Lung (tissue), 12 donors: Measurements from ENCODE around the gene AP1AR. TPM values are rescaled to one million over a fixed set of nuclear protein-coding genes. Genes with fewer than 3 reads are reported as not detected.

Source experiments
- ATAC-seq: fragments of 200-7000 bp; cut with Tn5 transposase; one replicate; pipeline ENCODE4 v1.9.1; 2020; ENCODE audit warnings: moderate number of reproducible peaks; ENCODE audit not compliant: insufficient read depth, low FRiP score
- DNase-seq, 3 donors: peaks; one replicate each; pipeline ENCODE4 v3.0.0-alpha.2; 2013 to 2017
- H3K27ac ChIP-seq, 2 donors: one replicate each; pipeline ENCODE4 v1.5.1; 2013; ENCODE audit warnings: mild to moderate bottlenecking in 2 of 2, moderate library complexity in 2 of 2, control low read depth in 1 of 2, inconsistent platforms in 1 of 2, low read depth in 1 of 2, low read length in 1 of 2
- H3K27me3 ChIP-seq, 3 donors: one replicate each; pipeline ENCODE4 v1.5.1; 2013; ENCODE audit warnings: low read length in 2 of 3; ENCODE audit not compliant: control insufficient read depth in 3 of 3, insufficient read depth in 3 of 3
- H3K36me3 ChIP-seq, 4 donors: one replicate each; pipeline ENCODE4 v1.5.1; 2013; ENCODE audit warnings: low read length in 4 of 4, mild to moderate bottlenecking in 1 of 4, moderate library complexity in 1 of 4; ENCODE audit not compliant: control insufficient read depth in 4 of 4, insufficient read depth in 4 of 4
- H3K4me1 ChIP-seq, 5 donors: one replicate each; pipeline ENCODE4 v1.5.1; 2013; ENCODE audit warnings: low read length in 5 of 5, mild to moderate bottlenecking in 2 of 5, moderate library complexity in 1 of 5; ENCODE audit not compliant: control insufficient read depth in 5 of 5, insufficient read depth in 5 of 5
- H3K4me3 ChIP-seq: one replicate; pipeline ENCODE4 v1.5.1; 2013; ENCODE audit warnings: mild to moderate bottlenecking, control low read depth, moderate library complexity
- H3K9ac ChIP-seq, 2 donors: one replicate each; pipeline ENCODE4 v1.5.1; 2013; ENCODE audit warnings: low read length in 2 of 2, control low read depth in 1 of 2; ENCODE audit not compliant: insufficient read depth in 1 of 2
- H3K9me3 ChIP-seq, 4 donors: one replicate each; pipeline ENCODE4 v1.5.1; 2013; ENCODE audit warnings: low read length in 3 of 4, mild to moderate bottlenecking in 1 of 4, moderate library complexity in 1 of 4; ENCODE audit not compliant: control insufficient read depth in 4 of 4, insufficient read depth in 3 of 4
- CTCF ChIP-seq: IDR thresholded peaks from 2 replicates; pipeline ENCODE4 v1.5.1; 2012; ENCODE audit warnings: mild to moderate bottlenecking; ENCODE audit errors: control extremely low read depth, extremely low read depth
- WGBS, 2 donors: extraction: QIAGEN DNeasy Blood & Tissue Kit; methylation state at CpG; one replicate each; pipeline ENCODE4 v1.1.7; 2013; 5-methylcytosine and 5-hydroxymethylcytosine counted together
- polyA plus RNA-seq, 2 donors: library from polyadenylated mRNA; stranded (reverse); fragments of 200-250 nt; gene quantifications; one replicate each; pipeline ENCODE4 v1.2.1, GENCODE V29; 2013
- total RNA-seq, 2 donors: library from RNA; depleted of rRNA in 1 of 2; stranded (reverse); fragments of >200 nt in 1 of 2; gene quantifications; one replicate each; pipeline ENCODE4 v1.2.1, GENCODE V29; 2014 to 2021
- donor health status: control.
- donor health status: control.
- donor health status: Bipolar disorder and iron deficiency.
- donor health status: healthy.
- donor health status: DM: yes; HTN: yes; CAD: no.

The AP1AR gene
- total and polyA plus RNA-seq, 4 donors: 12.8 to 25.7 (median 19.2) TPM

- Histone ChIP-seq H3K4me1 (peaks cover 0 to 5% (median 2%) of the 10 kb centered on the region in 5 donors), H3K9ac (no peak overlapping the region), H3K27ac (peak overlapping the region in 1 of 2 donors; percentile 40), H3K27me3 (no peaks in the 10 kb centered on the region), H3K9me3 (no peaks in the 10 kb centered on the region), H3K36me3 (no peaks in the 10 kb centered on the region), H3K4me3 (no peak overlapping the region)
- 67 to 82% methylated on average over 5 of the region's 5 CpGs for WGBS, 2 donors
- no peak for TF ChIP-seq CTCF
- DNase-seq: no peak
- ATAC-seq: no peak
These were observed 86.9 kb downstream of the AP1AR start for GRCh38 chr4:112318239-112319142.

Other genes with a start within 250 kb of the AP1AR start
- gene FAM241A, start 86.3 kb upstream of the AP1AR start, total RNA-seq: 1 to 10 TPM; 2.8 to 3.0 TPM
- gene FAM241A, start 86.3 kb upstream of the AP1AR start, polyA plus RNA-seq: 1 to 10 TPM; 2.7 to 4.2 TPM
- gene TIFA, start 54.1 kb downstream of the AP1AR start, total RNA-seq: 10 to 100 TPM in 1 of 2 donors, 1 to 10 TPM in 1; 9.0 to 17.6 TPM
- gene TIFA, start 54.1 kb downstream of the AP1AR start, polyA plus RNA-seq: 10 to 100 TPM in 1 of 2 donors, 1 to 10 TPM in 1; 5.8 to 23.8 TPM
- gene ALPK1, start 65.6 kb downstream of the AP1AR start, total RNA-seq: 10 to 100 TPM; 26.3 to 57.2 TPM
- 10 to 100 TPM in 1 of 2 donors, 1 to 10 TPM in 1; 8.9 to 20.6 TPM for gene ALPK1, start 65.6 kb downstream of the AP1AR start, polyA plus RNA-seq